Vagina (tissue), 2 donors: ENCODE data around the gene PRH1. TPM values are rescaled to one million over a fixed set of nuclear protein-coding genes. Genes with fewer than 3 reads are reported as not detected.

Experiments
- DNase-seq, 2 donors: peaks; one replicate each; pipeline ENCODE4 v3.0.0-alpha.2; 2017; ENCODE audit errors: extremely low spot score in 2 of 2
- H3K27ac ChIP-seq: fragments of 200-600 bp; sonication (generic); one replicate; pipeline ENCODE4 v1.5.1; 2019
- H3K27me3 ChIP-seq: fragments of 200-600 bp; sonication (generic); one replicate; pipeline ENCODE4 v1.5.1; 2019
- H3K36me3 ChIP-seq, 2 donors: fragments of 200-600 bp; sonication (generic); one replicate each; pipeline ENCODE4 v1.5.1; 2017 to 2019
- H3K4me1 ChIP-seq: fragments of 200-600 bp; sonication (generic); one replicate; pipeline ENCODE4 v1.5.1; 2019
- H3K4me3 ChIP-seq, 2 donors: fragments of 200-600 bp; sonication (generic); 1 replicate in 1 of 2; 2 replicates in 1 of 2; pipeline ENCODE4 v1.5.1; 2016 to 2019
- H3K9me3 ChIP-seq: fragments of 200-600 bp; sonication (generic); one replicate; pipeline ENCODE4 v1.5.1; 2019
- CTCF ChIP-seq, 3 experiments: fragments of 450-650 bp in 2 of 3; fragments of 200-600 bp in 1 of 3; sonication (generic) in 1 of 3; IDR thresholded peaks; one replicate each; pipeline ENCODE4 v1.5.1; 2017 to 2019; ENCODE audit warnings: antibody characterized with exemption in 3 of 3, mild to moderate bottlenecking in 2 of 3, moderate library complexity in 2 of 3
- POLR2A ChIP-seq, 2 donors: fragments of 450-650 bp; IDR thresholded peaks; one replicate each; pipeline ENCODE4 v1.6.1; 2017; ENCODE audit warnings: antibody characterized with exemption in 2 of 2, mild to moderate bottlenecking in 2 of 2, moderate library complexity in 2 of 2
- POLR2AphosphoS5 ChIP-seq, 2 donors: sonication (generic); formaldehyde crosslinking; IDR thresholded peaks; one replicate each; pipeline ENCODE4 v1.9.0; 2017; ENCODE audit warnings: antibody characterized with exemption in 2 of 2, mild to moderate bottlenecking in 2 of 2, low read depth in 1 of 2; ENCODE audit not compliant: insufficient read depth in 1 of 2
- intact Hi-C: fragments of 100-400 bp; cut with DNase I; formaldehyde crosslinking; loops from one replicate; pipeline ENCODE4 v1.15.1; 2023
- total RNA-seq: library from RNA; depleted of rRNA; stranded (reverse); fragments of >200 nt; gene quantifications from one replicate; pipeline ENCODE4 v1.2.3, GENCODE V29; 2016

The PRH1 gene
- 21.6 TPM for total RNA-seq

GRCh38 chr12:10884086-10884725 lies at the start of gene PRH1:
Gene PRH1 (minus strand): TSS chr12:10884255. CDS start chr12:10884217, 38 bp downstream.
- Histone ChIP-seq H3K4me3 (no peak within 1 kb of the TSS), H3K4me1 (no peaks in the 10 kb centered on the region), H3K27ac (no peak within 1 kb of the TSS), H3K9me3 (no peaks in the 10 kb centered on the region), H3K36me3 (no peaks in the 10 kb centered on the region), H3K27me3 (no peaks in the 10 kb centered on the region)
- no peak for TF ChIP-seq POLR2AphosphoS5 (IDR thresholded peaks at IDR 0.05; ENCODE audit: insufficient read depth in 1 of 2, low read depth in 1 of 2)
- no peak for TF ChIP-seq POLR2A (IDR thresholded peaks at IDR 0.05)
- TF ChIP-seq CTCF (IDR thresholded peaks at IDR 0.05): no peak
- intact Hi-C loops: no loop called here
- DNase-seq: no peak

GRCh38 chr12:10928746-10929286 lies 44.8 kb upstream of the PRH1 start, which contains the start of gene PRH2:
Gene PRH2 (plus strand): TSS chr12:10929236. CDS start chr12:10929274, 38 bp downstream.
- intact Hi-C loops: no loop called here
- H3K36me3 ChIP-seq: no peaks in the 10 kb centered on the region
- H3K27ac ChIP-seq: no peak within 1 kb of the TSS
- no peak within 1 kb of the TSS for H3K4me3 ChIP-seq
- H3K9me3 ChIP-seq: no peaks in the 10 kb centered on the region
- H3K27me3 ChIP-seq: no peaks in the 10 kb centered on the region
- H3K4me1 ChIP-seq: no peaks in the 10 kb centered on the region
- DNase-seq: no peak
- TF ChIP-seq CTCF (IDR thresholded peaks at IDR 0.05): no peak
- no peak for TF ChIP-seq POLR2A (IDR thresholded peaks at IDR 0.05)
- TF ChIP-seq POLR2AphosphoS5 (IDR thresholded peaks at IDR 0.05; ENCODE audit: insufficient read depth in 1 of 2, low read depth in 1 of 2): no peak

GRCh38 chr12:10926269-10926668 lies 42.2 kb upstream of the PRH1 start:
- Histone ChIP-seq H3K4me1 (no peaks in the 10 kb centered on the region), H3K4me3 (no peak overlapping the region), H3K27ac (no peak overlapping the region), H3K9me3 (no peaks in the 10 kb centered on the region), H3K36me3 (no peaks in the 10 kb centered on the region), H3K27me3 (no peaks in the 10 kb centered on the region)
- DNase-seq: no peak
- TF ChIP-seq POLR2A (IDR thresholded peaks at IDR 0.05): no peak
- TF ChIP-seq CTCF (IDR thresholded peaks at IDR 0.05): no peak
- intact Hi-C loops: no loop called here

- Histone ChIP-seq H3K36me3 (no peaks in the 10 kb centered on the region), H3K27ac (no peak overlapping the region), H3K9me3 (no peaks in the 10 kb centered on the region), H3K4me1 (no peaks in the 10 kb centered on the region), H3K27me3 (no peaks in the 10 kb centered on the region), H3K4me3 (no peak overlapping the region)
- TF ChIP-seq CTCF (IDR thresholded peaks at IDR 0.05): no peak
- TF ChIP-seq POLR2AphosphoS5 (IDR thresholded peaks at IDR 0.05; ENCODE audit: insufficient read depth in 1 of 2, low read depth in 1 of 2): no peak
- no peak for TF ChIP-seq POLR2A (IDR thresholded peaks at IDR 0.05)
- DNase-seq: no peak
- intact Hi-C loops: no loop called here
Observed at GRCh38 chr12:10919809-10920208, 35.8 kb upstream of the PRH1 start.

- H3K27ac ChIP-seq: no peak overlapping the region
- H3K4me1 ChIP-seq: no peaks in the 10 kb centered on the region
- no peak for TF ChIP-seq POLR2A (IDR thresholded peaks at IDR 0.05)
- intact Hi-C loops: no loop called here
- H3K27me3 ChIP-seq: no peaks in the 10 kb centered on the region
- no peaks in the 10 kb centered on the region for H3K36me3 ChIP-seq
- H3K9me3 ChIP-seq: no peaks in the 10 kb centered on the region
- no peak overlapping the region for H3K4me3 ChIP-seq
- no peak for DNase-seq
Observed at GRCh38 chr12:10910380-10910779, 26.3 kb upstream of the PRH1 start.
